H1 (cell line): ENCODE measurements around the gene ILK. TPM values are rescaled to one million over a fixed set of nuclear protein-coding genes. Genes with fewer than 3 reads are reported as not detected.

ENCODE experiments used
- HDAC6 ChIP-seq: IDR thresholded peaks from one replicate; pipeline ENCODE4 v1.7.1; 2012; ENCODE audit warnings: low read depth, mild to moderate bottlenecking, inconsistent platforms, low read length, moderate library complexity
- KDM1A ChIP-seq: fragments of 200-600, 300-600 bp; sonication (generic); IDR thresholded peaks from 2 replicates; pipeline ENCODE4 v1.7.1; 2016; ENCODE audit warnings: mild to moderate bottlenecking, low read length, borderline replicate concordance
- KDM5A ChIP-seq: fragments of 200-600 bp; IDR thresholded peaks from 2 replicates; pipeline ENCODE4 v1.7.1; 2012; ENCODE audit warnings: mild to moderate bottlenecking, low read length, inconsistent platforms, mixed read lengths
- MAX ChIP-seq: IDR thresholded peaks from 2 replicates; pipeline ENCODE4 v1.6.1; 2012; ENCODE audit warnings: inconsistent platforms
- POLR2A ChIP-seq, 2 experiments: IDR thresholded peaks; 1 replicate in 1 of 2; 2 replicates in 1 of 2; pipeline ENCODE4 v1.6.1; 2011; ENCODE audit warnings: low read depth in 2 of 2, low read length in 2 of 2, mild to moderate bottlenecking in 2 of 2; ENCODE audit errors: control extremely low read depth in 1 of 2
- POU5F1 ChIP-seq: IDR thresholded peaks from 2 replicates; pipeline ENCODE4 v1.6.1; 2011; ENCODE audit warnings: low read depth, mild to moderate bottlenecking, low read length, moderate library complexity
- RBBP5 ChIP-seq: IDR thresholded peaks from 2 replicates; pipeline ENCODE4 v1.7.1; 2012; ENCODE audit warnings: low read depth, mild to moderate bottlenecking, inconsistent platforms, low read length, moderate library complexity, borderline replicate concordance
- SIX5 ChIP-seq: IDR thresholded peaks from 2 replicates; pipeline ENCODE4 v1.6.1; 2011; ENCODE audit warnings: mild to moderate bottlenecking, low read depth, low read length
- SP2 ChIP-seq: IDR thresholded peaks from 2 replicates; pipeline ENCODE4 v1.6.1; 2012; ENCODE audit warnings: mild to moderate bottlenecking, low read length, inconsistent platforms
- ZNF274 ChIP-seq: IDR thresholded peaks from 2 replicates; pipeline ENCODE4 v1.7.0; 2012; ENCODE audit warnings: low read length, borderline replicate concordance; ENCODE audit errors: extremely low read depth
- polyA plus RNA-seq, 7 experiments: library from polyadenylated mRNA; depleted of rRNA in 3 of 7; stranded (reverse) in 5 of 7; unstranded in 2 of 7; fragments of >200 nt in 5 of 7; fragments of 200-250 nt in 2 of 7; gene quantifications; 1 replicate in 5 of 7; 2 replicates in 1 of 7; 4 replicates in 1 of 7; pipeline versions ENCODE4 v1.2.1 to v1.2.3, GENCODE V29; 2011 to 2013; ENCODE audit warnings: missing spikeins in 2 of 7, mixed read lengths in 2 of 7
- total RNA-seq: library from RNA; stranded (reverse); fragmentation: NEBNext Ultra II Directional; extraction: Animal tissue kit (Norgen Biotek cat#: 25700); gene quantifications from 2 replicates; pipeline ENCODE4 v1.2.1, GENCODE V29; 2021
- TF ChIP-seq, protein P1 (sequence below): fragments of 300-600 bp; sonication (generic); IDR thresholded peaks from 2 replicates; pipeline ENCODE4 v1.7.1; 2012; ENCODE audit warnings: low read length, moderate library complexity, mild to moderate bottlenecking, inconsistent platforms; ENCODE audit not compliant: insufficient replicate concordance

The ILK gene
- total and polyA plus RNA-seq, 2 of the 8 experiments (the other 6 are each of a cell fraction or from before 2014, with no cell fraction given): 91.4 to 132 TPM

DNA sequence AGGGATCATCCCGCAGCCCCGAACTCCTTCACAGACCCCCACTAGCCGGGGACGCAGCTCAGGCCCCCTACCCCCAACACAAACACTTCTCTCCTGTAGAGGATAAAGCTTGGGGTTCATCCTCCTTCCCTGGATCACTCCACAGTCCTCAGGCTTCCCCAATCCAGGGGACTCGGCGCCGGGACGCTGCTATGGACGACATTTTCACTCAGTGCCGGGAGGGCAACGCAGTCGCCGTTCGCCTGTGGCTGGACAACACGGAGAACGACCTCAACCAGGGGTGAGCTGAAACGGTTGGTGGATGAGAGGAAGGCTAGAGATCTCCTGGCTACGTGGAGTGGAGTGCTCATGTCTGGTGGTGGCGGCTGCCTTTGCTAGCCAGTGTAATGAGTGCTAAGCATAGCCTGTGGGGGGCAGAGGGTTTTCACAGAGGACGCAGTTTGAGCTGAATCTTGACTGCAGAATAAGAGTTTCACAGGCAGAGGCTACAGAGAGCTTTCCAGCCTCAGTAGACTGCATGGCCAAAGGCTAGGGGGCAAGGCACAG lies 580 bp downstream of the ILK start (continued):
- TF ChIP-seq RBBP5: no peak
- no peak for TF ChIP-seq SIX5
- TF ChIP-seq, protein P1, sequence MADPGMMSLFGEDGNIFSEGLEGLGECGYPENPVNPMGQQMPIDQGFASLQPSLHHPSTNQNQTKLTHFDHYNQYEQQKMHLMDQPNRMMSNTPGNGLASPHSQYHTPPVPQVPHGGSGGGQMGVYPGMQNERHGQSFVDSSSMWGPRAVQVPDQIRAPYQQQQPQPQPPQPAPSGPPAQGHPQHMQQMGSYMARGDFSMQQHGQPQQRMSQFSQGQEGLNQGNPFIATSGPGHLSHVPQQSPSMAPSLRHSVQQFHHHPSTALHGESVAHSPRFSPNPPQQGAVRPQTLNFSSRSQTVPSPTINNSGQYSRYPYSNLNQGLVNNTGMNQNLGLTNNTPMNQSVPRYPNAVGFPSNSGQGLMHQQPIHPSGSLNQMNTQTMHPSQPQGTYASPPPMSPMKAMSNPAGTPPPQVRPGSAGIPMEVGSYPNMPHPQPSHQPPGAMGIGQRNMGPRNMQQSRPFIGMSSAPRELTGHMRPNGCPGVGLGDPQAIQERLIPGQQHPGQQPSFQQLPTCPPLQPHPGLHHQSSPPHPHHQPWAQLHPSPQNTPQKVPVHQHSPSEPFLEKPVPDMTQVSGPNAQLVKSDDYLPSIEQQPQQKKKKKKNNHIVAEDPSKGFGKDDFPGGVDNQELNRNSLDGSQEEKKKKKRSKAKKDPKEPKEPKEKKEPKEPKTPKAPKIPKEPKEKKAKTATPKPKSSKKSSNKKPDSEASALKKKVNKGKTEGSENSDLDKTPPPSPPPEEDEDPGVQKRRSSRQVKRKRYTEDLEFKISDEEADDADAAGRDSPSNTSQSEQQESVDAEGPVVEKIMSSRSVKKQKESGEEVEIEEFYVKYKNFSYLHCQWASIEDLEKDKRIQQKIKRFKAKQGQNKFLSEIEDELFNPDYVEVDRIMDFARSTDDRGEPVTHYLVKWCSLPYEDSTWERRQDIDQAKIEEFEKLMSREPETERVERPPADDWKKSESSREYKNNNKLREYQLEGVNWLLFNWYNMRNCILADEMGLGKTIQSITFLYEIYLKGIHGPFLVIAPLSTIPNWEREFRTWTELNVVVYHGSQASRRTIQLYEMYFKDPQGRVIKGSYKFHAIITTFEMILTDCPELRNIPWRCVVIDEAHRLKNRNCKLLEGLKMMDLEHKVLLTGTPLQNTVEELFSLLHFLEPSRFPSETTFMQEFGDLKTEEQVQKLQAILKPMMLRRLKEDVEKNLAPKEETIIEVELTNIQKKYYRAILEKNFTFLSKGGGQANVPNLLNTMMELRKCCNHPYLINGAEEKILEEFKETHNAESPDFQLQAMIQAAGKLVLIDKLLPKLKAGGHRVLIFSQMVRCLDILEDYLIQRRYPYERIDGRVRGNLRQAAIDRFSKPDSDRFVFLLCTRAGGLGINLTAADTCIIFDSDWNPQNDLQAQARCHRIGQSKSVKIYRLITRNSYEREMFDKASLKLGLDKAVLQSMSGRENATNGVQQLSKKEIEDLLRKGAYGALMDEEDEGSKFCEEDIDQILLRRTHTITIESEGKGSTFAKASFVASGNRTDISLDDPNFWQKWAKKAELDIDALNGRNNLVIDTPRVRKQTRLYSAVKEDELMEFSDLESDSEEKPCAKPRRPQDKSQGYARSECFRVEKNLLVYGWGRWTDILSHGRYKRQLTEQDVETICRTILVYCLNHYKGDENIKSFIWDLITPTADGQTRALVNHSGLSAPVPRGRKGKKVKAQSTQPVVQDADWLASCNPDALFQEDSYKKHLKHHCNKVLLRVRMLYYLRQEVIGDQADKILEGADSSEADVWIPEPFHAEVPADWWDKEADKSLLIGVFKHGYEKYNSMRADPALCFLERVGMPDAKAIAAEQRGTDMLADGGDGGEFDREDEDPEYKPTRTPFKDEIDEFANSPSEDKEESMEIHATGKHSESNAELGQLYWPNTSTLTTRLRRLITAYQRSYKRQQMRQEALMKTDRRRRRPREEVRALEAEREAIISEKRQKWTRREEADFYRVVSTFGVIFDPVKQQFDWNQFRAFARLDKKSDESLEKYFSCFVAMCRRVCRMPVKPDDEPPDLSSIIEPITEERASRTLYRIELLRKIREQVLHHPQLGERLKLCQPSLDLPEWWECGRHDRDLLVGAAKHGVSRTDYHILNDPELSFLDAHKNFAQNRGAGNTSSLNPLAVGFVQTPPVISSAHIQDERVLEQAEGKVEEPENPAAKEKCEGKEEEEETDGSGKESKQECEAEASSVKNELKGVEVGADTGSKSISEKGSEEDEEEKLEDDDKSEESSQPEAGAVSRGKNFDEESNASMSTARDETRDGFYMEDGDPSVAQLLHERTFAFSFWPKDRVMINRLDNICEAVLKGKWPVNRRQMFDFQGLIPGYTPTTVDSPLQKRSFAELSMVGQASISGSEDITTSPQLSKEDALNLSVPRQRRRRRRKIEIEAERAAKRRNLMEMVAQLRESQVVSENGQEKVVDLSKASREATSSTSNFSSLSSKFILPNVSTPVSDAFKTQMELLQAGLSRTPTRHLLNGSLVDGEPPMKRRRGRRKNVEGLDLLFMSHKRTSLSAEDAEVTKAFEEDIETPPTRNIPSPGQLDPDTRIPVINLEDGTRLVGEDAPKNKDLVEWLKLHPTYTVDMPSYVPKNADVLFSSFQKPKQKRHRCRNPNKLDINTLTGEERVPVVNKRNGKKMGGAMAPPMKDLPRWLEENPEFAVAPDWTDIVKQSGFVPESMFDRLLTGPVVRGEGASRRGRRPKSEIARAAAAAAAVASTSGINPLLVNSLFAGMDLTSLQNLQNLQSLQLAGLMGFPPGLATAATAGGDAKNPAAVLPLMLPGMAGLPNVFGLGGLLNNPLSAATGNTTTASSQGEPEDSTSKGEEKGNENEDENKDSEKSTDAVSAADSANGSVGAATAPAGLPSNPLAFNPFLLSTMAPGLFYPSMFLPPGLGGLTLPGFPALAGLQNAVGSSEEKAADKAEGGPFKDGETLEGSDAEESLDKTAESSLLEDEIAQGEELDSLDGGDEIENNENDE: no peak
- TF ChIP-seq POLR2A (IDR thresholded peaks at IDR 0.05; ENCODE audit: control extremely low read depth in 1 of 2, low read depth in 2 of 2, low read length in 2 of 2): no peak
- TF ChIP-seq KDM1A: no peak
- TF ChIP-seq SP2: no peak
- TF ChIP-seq HDAC6: no peak
- no peak for TF ChIP-seq ZNF274
- no peak for TF ChIP-seq KDM5A
- TF ChIP-seq POU5F1: no peak
- TF ChIP-seq MAX: no peak
